HG03558 (cell line): ENCODE results near the gene NTM.

Source experiments
- ATAC-seq: cut with Tn5 transposase; IDR thresholded peaks from one replicate; pipeline ENCODE4 v1.9.1; 2021; ENCODE audit warnings: moderate number of reproducible peaks; ENCODE audit not compliant: unreplicated experiment; ENCODE audit errors: extremely low read depth

The NTM gene

GRCh38 chr11:131993246-131993645 is 622.8 kb downstream of the NTM start:
- ATAC-seq: no peak

DNA sequence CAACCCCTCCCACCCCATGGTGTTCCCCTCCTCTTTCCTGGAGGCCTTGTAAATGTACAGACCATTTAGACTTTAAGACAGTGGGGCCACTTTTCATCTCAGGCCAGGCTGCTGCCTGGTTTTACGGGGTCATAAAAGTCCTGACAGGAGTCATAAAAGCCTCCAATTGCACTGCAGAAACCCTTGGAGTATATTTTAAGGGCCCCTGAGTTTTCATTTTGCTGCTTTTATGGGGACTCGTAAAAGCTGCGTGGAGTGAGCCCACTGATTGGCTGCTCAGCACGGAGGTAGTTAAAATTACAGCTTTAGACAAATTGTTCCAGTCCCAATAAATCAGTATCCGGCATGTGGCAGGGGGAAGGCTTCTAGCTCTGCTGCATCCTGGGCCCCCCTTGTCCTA is 627.6 kb downstream of the NTM start:
- ATAC-seq: no peak

DNA sequence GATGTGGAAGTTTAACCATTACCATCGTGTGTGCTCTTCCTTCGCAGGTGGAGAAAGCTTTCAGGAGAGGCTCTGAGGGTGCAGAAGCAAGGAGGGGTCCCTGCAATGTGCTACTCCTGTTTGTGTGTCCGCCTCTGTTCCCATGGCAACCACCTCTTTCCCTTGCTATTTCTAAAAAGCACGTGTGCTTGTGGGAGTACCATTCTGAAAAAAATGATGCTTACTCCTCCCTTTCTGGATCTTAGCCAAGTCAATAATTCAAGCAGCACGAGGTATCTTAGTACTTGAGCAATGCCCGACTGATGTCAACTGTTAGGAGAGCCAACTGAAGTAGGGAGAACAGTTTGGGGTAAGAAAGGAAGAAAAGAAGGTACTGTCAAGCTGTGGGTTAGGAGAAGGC is 628.7 kb downstream of the NTM start:
- no peak for ATAC-seq

GRCh38 chr11:131999955-132000354 is 629.5 kb downstream of the NTM start:
- ATAC-seq: no peak

GRCh38 chr11:132005887-132006286 is 635.5 kb downstream of the NTM start:
- no peak for ATAC-seq

GRCh38 chr11:132006884-132007580 is 636.6 kb downstream of the NTM start:
- no peak for ATAC-seq

DNA sequence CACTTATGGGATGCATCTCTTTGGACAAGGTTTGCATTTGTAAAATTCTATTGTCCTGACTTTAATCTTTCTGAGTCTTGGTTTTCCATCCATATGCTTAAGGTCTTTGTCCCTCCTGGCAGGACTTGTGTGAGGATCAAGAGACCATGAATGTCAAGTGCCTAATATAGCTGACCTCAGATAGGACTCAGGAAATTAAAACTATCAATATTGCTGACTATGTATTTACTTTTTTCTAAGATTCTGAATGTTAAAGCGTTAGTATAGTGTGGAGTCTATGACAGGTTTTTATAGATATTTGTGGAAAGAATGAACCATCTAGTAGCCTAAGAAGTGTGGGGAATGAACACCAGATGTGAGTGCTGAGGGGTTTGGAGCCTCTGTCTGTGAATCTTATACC is 637.8 kb downstream of the NTM start:
- no peak for ATAC-seq

- no peak for ATAC-seq
Observed at GRCh38 chr11:132008872-132009271, 638.5 kb downstream of the NTM start.

DNA sequence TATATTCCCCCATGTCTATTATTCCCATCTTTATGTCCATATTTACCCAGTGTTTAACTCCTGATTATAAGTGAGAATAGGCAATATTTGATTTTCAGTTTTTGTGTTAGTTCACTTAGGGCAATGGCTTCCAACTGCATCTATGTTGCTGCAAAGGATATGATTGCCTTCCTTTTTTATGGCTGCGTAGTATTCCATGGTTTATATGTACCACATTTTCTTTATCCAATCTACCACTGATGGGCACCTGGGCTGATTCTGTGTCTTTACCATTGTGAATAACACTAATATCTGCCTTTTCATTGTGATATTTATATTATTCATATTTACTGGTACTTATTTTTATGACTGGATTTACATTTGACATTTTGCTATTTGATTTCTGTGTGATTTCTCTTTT is 649.6 kb downstream of the NTM start:
- ATAC-seq: no peak

DNA sequence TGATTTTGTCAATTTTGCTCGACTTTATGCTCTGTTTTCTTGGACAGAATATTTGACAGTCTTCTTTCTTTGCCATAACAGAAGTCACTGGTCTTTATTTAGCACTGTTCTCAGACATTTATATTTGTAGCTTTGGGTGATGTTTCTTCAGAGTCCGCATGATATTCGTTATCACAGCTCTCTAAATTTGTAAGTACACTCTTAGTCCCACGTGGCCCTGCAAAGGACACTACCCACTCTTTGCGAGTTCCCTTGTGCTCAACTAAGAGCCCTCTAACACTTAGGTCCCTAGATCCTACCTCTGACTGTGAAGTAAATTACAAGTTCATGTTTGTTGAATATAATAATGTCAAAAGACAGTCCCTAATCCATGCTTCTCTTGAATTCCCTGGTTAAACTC is 651.9 kb downstream of the NTM start:
- ATAC-seq: no peak

DNA sequence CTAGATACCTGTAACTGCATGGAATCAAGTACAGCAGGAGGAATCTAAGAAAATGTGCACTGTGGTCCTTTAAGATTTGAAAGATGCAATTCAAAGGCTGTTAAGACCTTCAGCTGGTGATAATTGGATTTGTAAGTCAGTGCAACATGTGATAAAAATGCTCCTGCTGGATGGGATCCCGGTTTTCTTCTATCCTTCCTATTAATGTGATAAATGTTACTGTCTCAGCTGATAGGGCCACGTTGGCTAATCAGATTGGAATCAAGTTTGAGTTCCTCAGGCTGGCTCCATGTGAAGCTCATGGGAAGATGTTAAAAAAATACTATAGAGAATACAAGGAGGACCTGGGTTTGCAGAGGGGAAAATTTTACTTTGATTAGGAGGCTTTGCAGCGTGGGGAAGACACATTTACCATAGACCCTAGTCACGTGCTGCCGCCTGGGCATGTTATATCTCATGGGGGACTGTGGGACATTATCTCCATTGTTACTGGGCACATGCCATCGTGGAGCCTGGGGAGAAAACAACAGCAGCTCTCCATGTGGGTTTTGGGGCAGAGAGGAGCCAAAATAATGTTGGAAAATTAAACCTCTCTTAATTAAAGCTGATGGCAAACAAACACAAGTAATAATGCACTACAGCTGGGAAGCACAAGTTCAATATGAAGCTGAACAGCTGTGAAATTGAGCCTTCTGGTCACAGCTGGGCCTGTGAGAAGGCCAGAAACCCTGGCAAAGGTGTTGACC is 652.5 kb downstream of the NTM start:
- no peak for ATAC-seq

DNA sequence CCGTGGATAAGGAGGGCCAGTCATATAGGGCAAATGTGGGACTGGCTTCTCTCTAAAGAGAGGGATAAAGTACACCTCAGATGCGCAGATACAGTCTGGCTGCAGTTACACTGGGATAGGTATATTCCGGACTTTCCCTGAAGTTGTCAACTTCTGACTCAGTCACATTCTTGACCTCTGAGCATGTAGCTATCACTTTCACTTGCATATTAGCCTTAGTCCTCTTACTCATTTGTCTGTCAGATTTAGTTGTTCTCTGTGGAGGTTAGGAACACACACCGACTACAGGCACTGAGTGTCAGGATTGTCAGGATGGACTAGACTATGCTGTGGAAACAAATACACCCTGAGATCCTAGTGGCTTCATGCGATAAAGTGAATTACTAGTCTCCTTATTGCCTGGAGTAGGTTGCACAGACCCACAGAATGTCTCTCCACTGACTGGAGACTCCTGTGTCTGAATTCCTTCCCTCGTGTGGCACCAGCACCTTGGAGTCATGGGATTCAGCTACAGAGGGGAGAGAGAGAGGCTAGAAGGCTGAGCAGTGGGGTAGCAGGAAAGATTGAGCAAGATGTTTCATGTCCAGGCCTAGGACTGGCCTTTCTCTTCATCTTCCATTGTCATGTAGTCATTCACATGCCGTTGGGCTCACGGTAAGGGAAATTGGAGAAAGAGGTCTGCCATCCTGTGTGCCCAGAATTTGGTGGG is 654.3 kb downstream of the NTM start:
- no peak for ATAC-seq

DNA sequence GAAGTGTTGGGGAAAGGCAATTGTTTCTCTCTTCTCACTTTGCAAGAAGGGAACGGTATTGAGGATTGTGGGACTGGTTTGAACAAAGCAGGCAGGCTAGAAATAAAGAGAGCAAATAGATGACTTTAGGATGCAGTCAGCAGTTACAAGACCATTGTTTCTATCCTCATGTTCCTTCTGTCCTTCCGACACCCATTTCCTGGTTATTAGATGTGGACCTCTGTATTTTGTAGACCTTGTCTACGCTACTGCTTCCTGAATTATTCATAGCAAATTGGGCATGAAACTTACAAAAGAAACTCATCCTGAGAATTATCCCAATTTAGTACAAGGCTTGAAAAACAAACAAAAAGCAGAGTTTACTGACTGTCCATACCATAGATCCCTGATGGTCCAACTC is 656.3 kb downstream of the NTM start:
- ATAC-seq: no peak

- no peak for ATAC-seq
Observed at GRCh38 chr11:132028380-132029240, 658.2 kb downstream of the NTM start.

DNA sequence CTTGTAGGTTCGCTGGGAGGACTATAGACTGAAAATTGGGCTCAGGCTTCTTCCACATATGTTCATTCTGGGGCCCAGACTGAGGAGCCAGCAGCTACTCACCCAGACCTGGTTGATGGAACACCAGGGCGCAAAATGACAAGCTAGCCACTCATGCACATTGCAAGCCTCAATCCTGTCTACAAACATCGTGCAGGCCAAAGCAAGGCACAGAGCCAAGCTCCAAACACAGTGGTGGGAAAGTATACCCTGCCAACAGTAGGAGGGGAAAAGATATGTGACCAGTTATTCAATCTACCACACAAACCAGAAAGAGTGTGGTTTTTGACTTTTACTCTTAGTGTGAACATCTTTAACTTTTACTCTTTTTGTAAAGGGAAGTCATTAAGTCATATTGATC is 660.5 kb downstream of the NTM start:
- ATAC-seq: no peak

DNA sequence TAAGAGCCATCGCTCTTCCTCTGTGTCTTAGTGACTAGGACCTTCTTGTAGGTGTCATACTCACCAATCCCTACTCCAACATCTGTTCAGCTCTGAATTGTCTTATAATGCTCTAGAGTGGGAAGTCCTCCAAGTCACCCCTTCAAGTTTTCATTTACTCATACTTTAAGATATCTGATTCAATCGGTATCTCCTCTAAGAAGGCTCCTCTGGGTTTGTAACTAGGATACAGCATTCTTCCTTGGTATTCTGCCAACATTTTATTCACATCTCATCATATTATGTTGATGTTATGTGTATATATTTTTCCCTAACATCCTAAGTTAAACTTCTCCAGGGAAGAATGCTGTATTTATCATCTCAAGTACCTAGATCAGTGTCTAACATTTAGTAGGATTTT is 662.1 kb downstream of the NTM start:
- ATAC-seq: no peak

DNA sequence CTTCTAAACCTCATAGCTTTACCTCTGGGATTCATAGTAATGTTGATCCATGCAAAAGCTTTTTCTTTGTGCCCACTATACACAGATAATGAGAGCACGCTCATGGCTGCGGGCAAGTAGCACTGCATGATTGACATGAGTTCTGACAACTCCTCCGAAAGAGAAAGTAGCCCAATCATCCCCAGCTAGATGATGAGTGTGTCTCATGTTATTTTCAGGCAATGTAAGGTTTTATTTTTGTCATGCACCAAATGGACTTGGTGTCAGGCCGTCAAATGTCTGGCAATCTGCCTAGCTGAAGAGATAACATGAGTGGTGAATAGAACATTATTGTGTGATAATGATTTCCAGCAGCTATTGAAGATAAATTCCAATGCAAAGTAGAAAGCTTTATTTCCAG is 662.6 kb downstream of the NTM start:
- no peak for ATAC-seq

DNA sequence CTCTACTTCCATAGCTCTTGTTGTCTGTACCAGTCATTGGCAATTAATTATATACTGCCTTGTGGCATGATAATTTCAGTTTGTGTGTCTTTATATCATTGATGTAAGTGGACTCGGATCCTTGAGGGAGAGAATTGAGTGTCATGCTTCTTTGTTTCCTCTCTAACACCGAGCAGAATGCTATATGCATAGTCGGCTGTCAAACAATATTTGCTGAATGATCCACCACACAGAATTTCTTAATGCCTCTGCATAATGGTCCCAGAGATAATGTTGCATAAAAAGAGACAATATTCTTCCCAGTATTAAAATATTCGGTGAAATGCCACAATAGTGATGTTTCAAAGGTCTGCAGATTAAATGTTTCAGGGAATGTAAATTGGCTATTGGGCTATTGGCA is 664.8 kb downstream of the NTM start:
- no peak for ATAC-seq

DNA sequence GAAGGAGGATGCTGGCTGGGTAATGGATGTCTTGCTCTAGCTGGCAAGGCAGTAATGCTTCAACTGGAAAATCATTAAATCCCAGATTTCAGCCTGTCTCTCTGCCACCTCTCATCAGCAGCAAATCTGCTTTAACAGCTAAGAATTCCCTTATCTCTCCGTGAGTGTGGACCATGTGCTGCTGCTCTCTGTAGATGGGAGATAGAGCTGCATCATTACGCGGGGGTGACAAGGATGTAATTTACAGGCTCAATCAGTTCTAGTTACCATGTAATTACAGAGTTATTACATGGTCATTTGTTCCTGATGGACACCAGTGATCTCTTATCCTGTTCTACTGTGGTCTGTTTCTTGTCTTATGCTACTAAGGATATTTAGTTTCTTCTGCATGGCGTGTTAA is 665.4 kb downstream of the NTM start:
- ATAC-seq: no peak

DNA sequence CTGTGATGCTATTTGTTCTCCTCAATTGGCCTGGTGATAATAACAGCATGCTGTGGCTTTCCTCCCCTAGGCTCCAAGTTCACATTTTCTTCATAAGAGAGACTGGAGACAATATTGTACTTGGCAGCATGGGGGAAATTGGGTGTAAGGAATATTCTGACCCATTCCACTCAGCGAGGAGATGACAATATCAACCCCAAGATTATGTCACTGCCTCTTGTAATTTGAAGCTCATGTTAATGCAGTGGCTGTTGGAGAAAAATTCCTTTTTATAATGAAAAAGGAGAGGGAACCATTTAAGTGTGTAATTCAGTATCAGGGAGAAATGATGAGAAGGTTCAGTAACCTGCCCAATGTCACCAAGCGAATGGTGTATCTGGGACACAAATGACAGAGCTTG is 665.8 kb downstream of the NTM start:
- ATAC-seq: no peak
